H9 (cell line): Measurements from ENCODE around the gene PCDHGA3. TPM values are rescaled to one million over a fixed set of nuclear protein-coding genes. Genes with fewer than 3 reads are reported as not detected.

Experiments
- DNase-seq: peaks from one replicate; pipeline ENCODE4 v3.0.0-alpha.2; 2017
- H2AFZ ChIP-seq: one replicate; pipeline ENCODE4 v1.6.1; 2013; ENCODE audit warnings: mild to moderate bottlenecking, low read length, control low read depth, moderate library complexity
- H2AK5ac ChIP-seq: 2 replicates; pipeline ENCODE4 v1.6.1; 2013; ENCODE audit warnings: low read length, control low read depth, mixed read lengths; ENCODE audit not compliant: insufficient read length
- H2BK120ac ChIP-seq: one replicate; pipeline ENCODE4 v1.6.1; 2013; ENCODE audit warnings: low read depth, mild to moderate bottlenecking, low read length, control low read depth, inconsistent platforms; ENCODE audit not compliant: poor library complexity, severe bottlenecking
- H2BK12ac ChIP-seq: 2 replicates; pipeline ENCODE4 v1.6.1; 2013; ENCODE audit warnings: low read length, control low read depth, mixed read lengths, low read depth; ENCODE audit not compliant: insufficient read length
- H2BK15ac ChIP-seq: 2 replicates; pipeline ENCODE4 v1.6.1; 2013; ENCODE audit warnings: low read depth, low read length, control low read depth
- H2BK20ac ChIP-seq: one replicate; pipeline ENCODE4 v1.6.1; 2013; ENCODE audit warnings: low read depth, mild to moderate bottlenecking, low read length, control low read depth, inconsistent platforms; ENCODE audit not compliant: poor library complexity, severe bottlenecking
- H2BK5ac ChIP-seq: 2 replicates; pipeline ENCODE4 v1.6.1; 2013; ENCODE audit warnings: low read length, control low read depth, mixed read lengths; ENCODE audit not compliant: insufficient read length
- H3K14ac ChIP-seq: 2 replicates; pipeline ENCODE4 v1.6.1; 2013; ENCODE audit warnings: low read length, control low read depth; ENCODE audit not compliant: insufficient read depth
- H3K18ac ChIP-seq: 2 replicates; pipeline ENCODE4 v1.6.1; 2013; ENCODE audit warnings: low read depth, mild to moderate bottlenecking, mixed read lengths, low read length, control low read depth; ENCODE audit not compliant: insufficient read length
- H3K23ac ChIP-seq: 2 replicates; pipeline ENCODE4 v1.6.1; 2013; ENCODE audit warnings: low read length, control low read depth, mixed read lengths, low read depth; ENCODE audit not compliant: insufficient read length
- H3K23me2 ChIP-seq: 2 replicates; pipeline ENCODE4 v1.6.1; 2013; ENCODE audit warnings: low read depth, mild to moderate bottlenecking, mixed read lengths, low read length, control low read depth; ENCODE audit not compliant: insufficient read length, poor library complexity, severe bottlenecking
- H3K27ac ChIP-seq: 2 replicates; pipeline ENCODE4 v1.5.1; 2013; ENCODE audit warnings: low read length, control low read depth, mixed read lengths, low read depth; ENCODE audit not compliant: insufficient read length
- H3K27me3 ChIP-seq: 2 replicates; pipeline ENCODE4 v1.6.1; 2013; ENCODE audit warnings: low read length, control low read depth, inconsistent platforms; ENCODE audit not compliant: insufficient read depth
- H3K4ac ChIP-seq: 2 replicates; pipeline ENCODE4 v1.6.1; 2013; ENCODE audit warnings: low read depth, mild to moderate bottlenecking, control low read depth, inconsistent platforms, low read length, moderate library complexity
- H3K4me1 ChIP-seq: 2 replicates; pipeline ENCODE4 v1.6.1; 2013; ENCODE audit warnings: low read length, control low read depth, inconsistent platforms; ENCODE audit not compliant: insufficient read depth
- H3K4me2 ChIP-seq: 2 replicates; pipeline ENCODE4 v1.6.1; 2013; ENCODE audit warnings: low read length, control low read depth, mixed read lengths; ENCODE audit not compliant: insufficient read length, insufficient read depth
- H3K56ac ChIP-seq: 2 replicates; pipeline ENCODE4 v1.6.1; 2013; ENCODE audit warnings: low read depth, mild to moderate bottlenecking, mixed read lengths, low read length, control low read depth; ENCODE audit not compliant: insufficient read length
- H3K79me1 ChIP-seq: 2 replicates; pipeline ENCODE4 v1.6.1; 2013; ENCODE audit warnings: low read depth, mild to moderate bottlenecking, moderate library complexity, low read length, control low read depth, inconsistent platforms; ENCODE audit not compliant: insufficient read depth, poor library complexity, severe bottlenecking
- H3K79me2 ChIP-seq: 2 replicates; pipeline ENCODE4 v1.6.1; 2013; ENCODE audit warnings: low read length, control low read depth, inconsistent platforms; ENCODE audit not compliant: insufficient read depth
- H3K9ac ChIP-seq: 2 replicates; pipeline ENCODE4 v1.6.1; 2013; ENCODE audit warnings: low read length, control low read depth, mixed read lengths; ENCODE audit not compliant: insufficient read length; ENCODE audit errors: extremely low read depth
- H3K9me3 ChIP-seq: one replicate; pipeline ENCODE4 v1.6.1; 2013; ENCODE audit warnings: low read depth, low read length, inconsistent platforms; ENCODE audit not compliant: control insufficient read depth
- H3T11ph ChIP-seq: one replicate; pipeline ENCODE4 v1.6.1; 2013; ENCODE audit warnings: mild to moderate bottlenecking, low read length, control low read depth, inconsistent platforms
- H4K20me1 ChIP-seq: one replicate; pipeline ENCODE4 v1.6.1; 2013; ENCODE audit not compliant: control insufficient read depth, insufficient read length, insufficient read depth
- H4K5ac ChIP-seq: 2 replicates; pipeline ENCODE4 v1.6.1; 2013; ENCODE audit warnings: low read depth, mild to moderate bottlenecking, mixed read lengths, low read length, control low read depth; ENCODE audit not compliant: insufficient read length
- H4K8ac ChIP-seq: replicated peaks from 2 replicates; pipeline ENCODE4 v1.6.1; 2013; ENCODE audit warnings: low read length, control low read depth, mixed read lengths, low read depth; ENCODE audit not compliant: insufficient read length
- H4K91ac ChIP-seq: 2 replicates; pipeline ENCODE4 v1.6.1; 2013; ENCODE audit warnings: low read depth, mild to moderate bottlenecking, moderate library complexity, mixed read lengths, low read length, control low read depth; ENCODE audit not compliant: insufficient read length
- H3K27ac Mint-ChIP-seq, 3 experiments: 2 replicates in 2 of 3; 3 replicates in 1 of 3; pipeline ENCODE4 v1.8.0; 2020 to 2021; ENCODE audit warnings: mixed read lengths in 3 of 3, mild to moderate bottlenecking in 1 of 3, moderate library complexity in 1 of 3
- H3K27me3 Mint-ChIP-seq: 2 replicates; pipeline ENCODE4 v1.8.0; 2021; ENCODE audit warnings: low read depth, mild to moderate bottlenecking, moderate library complexity, mixed read lengths
- H3K36me3 Mint-ChIP-seq, 3 experiments: 2 replicates in 2 of 3; 3 replicates in 1 of 3; pipeline ENCODE4 v1.8.0; 2020 to 2021; ENCODE audit warnings: low read depth in 3 of 3, mixed read lengths in 3 of 3; ENCODE audit not compliant: insufficient read depth in 1 of 3
- H3K4me1 Mint-ChIP-seq, 2 experiments: 2 replicates each; pipeline ENCODE4 v1.8.0; 2020; ENCODE audit warnings: mixed read lengths in 2 of 2
- H3K4me3 Mint-ChIP-seq, 2 experiments: 2 replicates in 1 of 2; 3 replicates in 1 of 2; pipeline ENCODE4 v1.8.0; 2020 to 2021; ENCODE audit warnings: mild to moderate bottlenecking in 2 of 2, mixed read lengths in 2 of 2, moderate library complexity in 1 of 2
- H3K9me3 Mint-ChIP-seq, 2 experiments: 2 replicates in 1 of 2; 3 replicates in 1 of 2; pipeline ENCODE4 v1.8.0; 2020; ENCODE audit warnings: mild to moderate bottlenecking in 2 of 2, mixed read lengths in 2 of 2, moderate library complexity in 1 of 2
- CTCF ChIP-seq: fragments of 200-600 bp; sonication (generic); conservative IDR thresholded peaks from 3 replicates; pipeline ENCODE4 v1.8.0; 2021; ENCODE audit warnings: antibody characterized with exemption, mild to moderate bottlenecking
- WGBS: extraction: QIAGEN DNeasy Blood & Tissue Kit; methylation state at CpG from one replicate; pipeline ENCODE4 v1.1.7; 2013; ENCODE audit warnings: missing lambda C conversion rate, low lambda C conversion rate, mixed read lengths; ENCODE audit not compliant: insufficient read length; ENCODE audit errors: extremely low coverage; 5-methylcytosine and 5-hydroxymethylcytosine counted together
- total RNA-seq: library from RNA; stranded (reverse); gene quantifications from 2 replicates; pipeline ENCODE4 v1.2.1, GENCODE V29; 2021

The PCDHGA3 gene
- total RNA-seq, 1 experiment from 2014 or later, result 0.94 TPM

DNA sequence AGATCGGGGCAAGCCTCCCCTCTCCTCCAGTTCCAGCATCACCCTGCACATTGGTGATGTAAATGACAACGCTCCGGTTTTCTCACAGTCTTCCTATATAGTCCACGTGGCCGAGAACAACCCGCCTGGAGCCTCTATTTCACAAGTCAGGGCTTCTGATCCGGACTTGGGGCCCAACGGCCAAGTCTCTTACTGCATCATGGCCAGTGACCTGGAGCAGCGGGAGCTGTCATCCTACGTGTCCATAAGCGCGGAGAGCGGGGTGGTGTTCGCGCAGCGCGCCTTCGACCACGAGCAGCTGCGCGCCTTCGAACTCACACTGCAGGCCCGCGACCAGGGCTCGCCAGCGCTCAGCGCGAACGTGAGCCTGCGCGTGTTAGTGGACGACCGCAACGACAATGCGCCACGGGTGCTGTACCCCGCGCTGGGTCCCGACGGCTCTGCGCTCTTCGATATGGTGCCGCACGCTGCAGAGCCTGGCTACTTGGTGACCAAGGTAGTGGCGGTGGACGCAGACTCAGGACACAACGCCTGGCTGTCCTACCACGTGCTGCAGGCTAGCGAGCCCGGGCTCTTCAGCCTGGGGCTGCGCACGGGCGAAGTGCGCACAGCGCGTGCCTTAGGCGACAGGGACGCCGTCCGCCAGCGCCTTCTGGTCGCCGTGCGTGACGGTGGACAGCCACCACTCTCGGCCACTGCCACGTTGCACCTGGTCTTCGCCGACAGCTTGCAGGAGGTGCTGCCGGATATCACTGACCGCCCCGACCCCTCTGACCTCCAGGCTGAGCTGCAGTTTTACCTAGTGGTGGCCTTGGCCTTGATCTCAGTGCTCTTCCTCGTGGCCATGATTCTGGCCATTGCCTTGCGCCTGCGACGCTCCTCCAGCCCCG, 45.8 kb downstream of the PCDHGA3 start:
- Histone ChIP-seq H4K20me1 (no peaks in the 10 kb centered on the region), H3K23me2 (no peaks in the 10 kb centered on the region), H2AFZ (no peak overlapping the region), H3K27ac (no peak overlapping the region), H3K23ac (no peak overlapping the region), H3T11ph (no peak overlapping the region), H2BK12ac (no peak overlapping the region), H3K14ac (no peak overlapping the region), H2BK5ac (no peak overlapping the region), H3K79me2 (no peaks in the 10 kb centered on the region), H3K9me3 (peaks cover 44% of the 10 kb centered on the region), H3K56ac (no peak overlapping the region), H3K79me1 (no peaks in the 10 kb centered on the region), H2BK120ac (no peak overlapping the region), H3K4ac (no peak overlapping the region), H4K5ac (no peak overlapping the region), H4K8ac (no peak overlapping the region), H4K91ac (no peak overlapping the region), H3K4me2 (no peak overlapping the region), H3K27me3 (no peaks in the 10 kb centered on the region), H2BK20ac (no peak overlapping the region), H2AK5ac (no peak overlapping the region), H3K9ac (no peak overlapping the region), H2BK15ac (no peak overlapping the region), H3K18ac (no peak overlapping the region), H3K4me1 (0 out of 2 replicates have a peak, but pooled peaks cover 2% of the 10 kb centered on the region)
- DNase-seq, result no peak
- Mint-ChIP-seq H3K27me3 (peaks cover 13% of the 10 kb centered on the region), H3K36me3 (peaks cover 28 to 62% (median 45%) of the 10 kb centered on the region in 3 experiments), H3K4me3 (no peak overlapping the region), H3K4me1 (no peaks in the 10 kb centered on the region), H3K9me3 (peaks cover 68 to 74% of the 10 kb centered on the region in 2 experiments), H3K27ac (no peak overlapping the region)
- no peak for TF ChIP-seq CTCF
- no CpG with 5 or more reads among the region's 77 CpGs for WGBS
